ENCODE results near the gene DCAF15.

Gene DCAF15

DNA sequence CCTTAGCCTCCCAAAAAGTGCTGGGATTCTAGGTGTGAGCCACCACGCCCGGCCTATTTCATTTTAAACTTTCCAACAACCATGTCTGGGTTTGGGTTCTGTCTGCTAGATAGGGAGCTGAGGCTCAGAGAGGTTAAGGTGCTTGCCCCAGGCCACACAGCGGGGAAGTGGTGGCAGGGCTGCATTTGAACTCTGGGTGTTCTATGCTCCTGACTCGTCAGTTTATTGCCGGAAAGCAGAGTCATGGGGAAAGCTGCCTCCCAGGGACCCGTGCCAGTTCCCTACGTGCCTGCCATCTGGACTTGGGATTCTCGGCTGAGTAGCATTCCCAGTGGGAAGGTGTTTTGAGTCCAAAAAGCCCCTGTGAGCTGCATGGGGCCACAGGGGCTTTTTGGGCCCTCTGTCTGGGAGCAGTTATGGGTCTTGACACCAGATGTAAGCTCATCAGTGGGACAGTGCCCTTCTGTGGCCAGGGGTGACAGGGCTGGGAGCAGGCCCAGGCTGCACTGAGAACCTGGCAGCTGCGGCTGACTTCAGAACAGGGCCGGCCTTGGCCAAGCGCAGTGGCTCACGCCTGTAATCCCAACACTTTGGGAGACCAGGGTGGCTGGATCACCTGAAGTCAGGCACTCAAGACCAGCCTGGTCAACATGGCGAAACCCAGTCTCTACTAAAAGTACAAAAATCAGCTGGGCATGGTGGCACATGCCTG is 42.9 kb downstream of the DCAF15 start:
- no peak for DNase-seq (ENCODE audit: low read depth)

DNA sequence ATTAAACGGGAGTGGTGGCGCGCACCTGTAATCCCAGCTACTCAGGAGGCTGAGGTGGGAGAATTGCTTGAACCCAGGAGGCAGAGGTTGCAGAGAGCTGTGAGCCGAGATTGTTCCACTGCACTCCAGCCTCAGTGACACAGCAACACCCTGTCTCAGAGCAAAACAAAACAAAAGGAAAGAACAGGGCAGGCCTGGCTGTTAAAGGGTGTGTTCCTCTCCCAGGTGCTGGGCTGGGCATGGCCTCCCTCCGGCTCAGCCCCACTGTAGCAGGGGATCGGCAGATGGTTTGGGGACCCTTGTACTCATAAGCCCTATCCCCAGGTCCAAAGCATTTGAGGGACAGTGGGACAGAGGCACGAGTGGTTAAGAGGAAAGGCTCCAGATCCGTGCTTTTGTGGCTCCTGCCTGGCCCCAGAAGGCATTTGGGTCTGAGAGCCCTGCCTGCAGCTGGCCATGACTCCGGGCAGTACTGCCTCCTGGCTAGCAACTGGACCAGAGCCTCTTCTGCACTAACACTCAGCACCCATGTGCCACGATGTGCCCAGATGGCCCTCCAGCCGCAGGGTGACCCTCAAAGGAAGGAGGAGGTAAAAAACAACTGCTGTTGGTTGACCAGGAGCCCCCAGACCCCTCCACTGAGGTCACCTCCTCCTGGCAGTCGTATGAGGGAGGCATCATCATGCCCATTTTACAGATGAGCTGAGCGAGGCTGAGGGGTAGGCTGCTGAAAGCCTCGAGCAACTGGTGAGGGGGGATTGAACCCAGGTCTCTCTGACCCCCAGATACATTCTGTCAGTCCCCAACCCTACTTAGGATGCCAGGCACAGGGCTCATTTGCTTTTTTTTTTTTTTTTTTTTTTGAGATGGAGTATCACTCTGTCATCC is 43.8 kb downstream of the DCAF15 start:
- no peak for DNase-seq (ENCODE audit: low read depth)

- no peak for DNase-seq (ENCODE audit: low read depth)
Measured at GRCh38 chr19:13996928-13997630, 44.8 kb downstream of the DCAF15 start.

- DNase-seq (ENCODE audit: low read depth) = no peak
Measured at GRCh38 chr19:13997631-13997962, 45.3 kb downstream of the DCAF15 start.

DNA sequence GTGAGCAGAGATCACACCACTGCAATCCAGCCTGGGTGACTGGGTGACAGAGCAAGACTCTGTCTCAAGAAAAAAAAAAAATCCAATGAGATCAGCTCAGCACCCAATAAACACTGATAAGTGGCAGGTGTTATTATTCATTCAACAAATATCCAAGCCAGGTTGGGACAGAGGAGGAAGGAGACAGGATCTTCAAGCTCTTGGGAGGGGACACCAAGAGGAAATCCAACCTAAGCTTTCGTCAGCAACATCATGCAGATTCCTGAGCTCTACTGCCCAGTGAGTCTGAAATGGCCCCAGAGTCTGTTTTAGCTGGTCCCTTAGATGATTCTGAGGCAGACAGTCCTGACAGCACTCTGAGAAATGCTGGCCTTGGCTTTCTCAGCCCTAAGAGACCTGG is 46.1 kb downstream of the DCAF15 start:
- DNase-seq (ENCODE audit: low read depth) = no peak

GRCh38 chr19:13999085-13999484 is 46.8 kb downstream of the DCAF15 start:
- no peak for DNase-seq (ENCODE audit: low read depth)

DNA sequence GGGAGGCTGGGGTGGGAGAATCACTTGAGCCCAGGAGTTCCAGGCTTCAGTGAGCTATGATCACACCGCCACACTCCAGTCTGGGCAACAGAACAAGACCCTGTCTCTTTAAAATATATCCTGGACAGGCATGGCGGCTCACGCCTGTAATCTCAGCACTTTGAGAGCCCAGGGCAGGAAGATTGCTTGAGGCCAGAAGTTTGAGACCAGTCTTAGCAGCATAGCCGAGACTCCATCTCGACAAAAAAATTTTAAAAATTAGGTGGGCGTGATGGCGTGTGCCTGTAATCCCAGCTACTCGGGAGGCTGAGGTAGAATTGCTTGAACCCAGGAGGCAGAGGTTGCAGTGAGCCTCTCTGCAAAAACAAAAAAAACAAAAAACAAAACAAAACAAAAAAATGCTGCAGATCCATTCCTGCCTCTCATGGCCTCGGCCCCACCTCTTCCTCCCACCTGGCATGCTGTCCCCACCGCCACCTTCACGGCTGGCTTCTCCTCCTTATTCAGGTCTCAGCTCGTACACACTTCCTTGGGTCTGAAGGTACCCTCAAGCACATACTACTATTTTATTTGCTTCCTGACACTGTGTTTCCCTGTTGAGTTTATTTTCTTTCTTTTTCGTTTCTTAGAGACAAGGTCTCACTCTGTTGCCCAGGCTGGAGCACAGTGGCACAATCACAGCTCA is 48.5 kb downstream of the DCAF15 start:
- no peak for DNase-seq (ENCODE audit: low read depth)

DNA sequence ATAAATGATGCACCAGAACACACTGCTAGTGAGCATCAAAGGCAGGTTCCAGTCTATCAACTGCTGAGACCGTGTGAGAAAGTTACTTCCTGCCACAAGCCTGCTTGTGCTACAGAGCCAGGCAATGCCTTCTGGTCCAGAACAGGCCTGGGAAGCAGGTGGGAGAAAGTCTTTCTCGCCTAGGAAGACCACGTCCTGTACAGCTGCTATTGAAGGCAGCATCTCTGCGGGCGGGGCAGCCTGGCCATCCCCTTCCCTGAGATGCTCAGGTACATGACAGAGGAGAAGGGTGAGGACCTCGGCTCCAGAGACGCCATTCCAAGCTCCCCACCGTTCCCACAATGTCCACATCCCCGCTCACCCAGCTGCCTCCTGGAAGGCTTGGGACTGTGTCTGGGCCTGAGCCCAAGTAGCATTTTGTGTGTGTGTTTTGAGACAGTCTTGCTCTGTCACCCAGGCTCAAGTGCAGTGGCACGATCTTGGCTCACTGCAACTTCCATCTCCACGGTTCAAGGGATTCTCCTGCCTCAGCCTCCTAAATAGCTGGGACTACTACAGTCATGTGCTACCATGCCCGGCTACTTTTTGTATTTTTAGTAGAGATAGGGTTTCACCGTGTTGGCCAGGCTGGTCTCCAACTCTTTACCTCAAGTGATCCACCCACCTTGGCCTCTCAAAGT is 50.4 kb downstream of the DCAF15 start:
- no peak for DNase-seq (ENCODE audit: low read depth)

- DNase-seq (ENCODE audit: low read depth) = no peak
Measured at GRCh38 chr19:14003251-14004055, 51.1 kb downstream of the DCAF15 start.

GRCh38 chr19:14004619-14005348 is 52.5 kb downstream of the DCAF15 start:
- DNase-seq (ENCODE audit: low read depth) = no peak

- peak; percentile 88 for DNase-seq (ENCODE audit: low read depth)
Measured at GRCh38 chr19:14005349-14006084, 53.2 kb downstream of the DCAF15 start.

DNA sequence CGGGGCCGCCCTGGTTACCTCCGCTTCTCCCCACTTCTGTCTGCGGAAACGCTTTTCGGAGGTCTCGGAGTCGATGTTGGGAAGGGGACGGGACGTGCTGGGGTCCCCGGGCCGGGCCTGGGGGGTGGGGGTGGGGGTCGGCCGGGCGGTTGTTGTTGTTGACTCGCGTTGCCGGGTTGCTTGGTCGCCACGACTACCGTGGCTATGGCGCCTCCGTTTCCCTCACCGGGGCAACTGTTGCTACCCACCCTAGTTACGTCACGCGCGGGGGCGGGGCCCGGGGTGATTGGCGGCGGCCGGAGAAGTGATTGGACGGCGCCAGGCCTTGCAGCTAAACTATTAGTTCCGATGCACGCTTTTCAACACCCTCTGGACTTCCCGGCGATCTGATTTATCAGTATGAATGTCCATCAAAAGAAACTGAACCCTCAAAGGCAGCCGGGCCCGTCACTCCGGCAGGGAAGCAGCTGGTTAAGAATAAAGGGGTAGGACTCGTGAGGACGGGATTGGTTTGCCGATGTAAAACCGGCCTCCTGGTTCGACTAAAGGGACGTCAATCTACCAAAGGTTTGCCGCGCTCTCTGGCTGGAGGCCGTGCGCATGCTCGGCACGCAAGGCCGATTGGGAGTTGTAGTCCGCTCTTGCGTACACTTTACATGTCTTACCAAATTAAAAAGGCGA is 53.9 kb downstream of the DCAF15 start, which contains the start of gene RFX1:
Gene RFX1, minus strand, starts transcription at position 236 of the 681 bp plus-strand sequence. CDS start 12,477 bp downstream, outside the sequence.
- peak; percentile 99 for DNase-seq (ENCODE audit: low read depth)

DNA sequence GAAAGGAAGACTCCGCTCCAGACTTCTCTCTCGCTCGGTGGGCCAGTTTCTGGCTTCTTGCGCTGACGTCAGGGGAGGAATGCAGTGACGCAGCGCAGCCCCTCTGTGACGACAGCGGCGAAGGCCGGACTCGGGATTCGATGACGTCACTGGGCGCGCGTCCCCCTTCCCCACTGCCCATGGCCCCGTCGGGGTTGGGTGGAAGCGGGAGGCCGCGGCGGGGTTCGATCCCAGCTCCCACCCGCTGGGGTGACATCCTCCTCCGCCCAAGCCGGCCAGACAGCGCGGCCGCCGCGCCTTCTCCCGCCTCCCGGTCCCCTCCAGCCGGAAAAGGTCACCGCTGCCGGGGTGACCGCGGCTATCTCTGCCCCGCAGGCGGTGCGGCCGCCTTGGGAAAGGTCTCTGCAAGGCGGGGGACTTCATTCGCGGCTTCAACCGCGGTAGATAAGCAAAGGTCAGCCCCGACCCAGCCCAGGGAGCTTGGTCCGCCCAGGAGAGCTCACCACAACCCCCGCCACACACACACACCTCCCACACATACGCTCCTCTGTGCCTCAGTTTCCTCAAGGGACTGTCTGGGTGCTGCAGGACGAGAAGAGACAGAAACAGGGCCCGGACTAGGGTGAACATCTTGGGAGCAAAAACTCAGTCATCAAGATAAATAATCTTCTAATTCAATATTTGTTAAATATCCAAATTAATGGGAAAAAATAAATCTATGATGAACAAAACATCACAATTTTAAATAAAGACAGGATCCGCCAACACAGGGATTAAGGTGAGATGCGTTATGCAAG is 54.7 kb downstream of the DCAF15 start:
- no peak for DNase-seq (ENCODE audit: low read depth)

All from activated T-cell treated with anti-CD3 and anti-CD28 coated beads for 48 hours (primary cell).